Measurements from ENCODE around the gene PBX3. TPM values are rescaled to one million over a fixed set of nuclear protein-coding genes. Genes with fewer than 3 reads are reported as not detected.

PBX3 gene
- total RNA-seq, 1 donor from 2014 or later, result 37.6 TPM

DNA sequence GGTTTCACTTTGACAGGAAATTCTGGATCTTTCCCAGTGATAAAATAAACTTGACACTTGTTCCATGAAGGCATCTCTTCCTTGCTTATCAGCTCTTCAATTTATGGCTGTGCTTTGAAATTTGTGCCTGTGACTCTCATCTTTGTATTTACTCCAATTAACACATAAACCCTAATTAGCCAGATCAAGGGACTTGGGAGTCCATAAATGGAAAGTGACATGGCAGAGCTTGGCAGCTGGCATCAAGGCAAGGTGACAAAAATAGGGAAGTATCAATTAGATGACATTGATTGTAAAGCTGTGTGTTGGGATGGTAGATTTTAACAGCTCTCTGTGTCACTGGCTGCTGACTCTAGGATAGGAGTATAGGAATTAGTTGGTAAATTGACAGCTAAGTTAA lies 133.9 kb downstream of the PBX3 start:
- H3K27me3 Mint-ChIP-seq (ENCODE audit: unreplicated experiment), result no peaks in the 10 kb centered on the region
- H3K4me3 Mint-ChIP-seq (ENCODE audit: unreplicated experiment), result no peak overlapping the region
- DNase-seq (ENCODE audit: low spot score), result no peak
- H3K9me3 Mint-ChIP-seq (ENCODE audit: unreplicated experiment), result no peaks in the 10 kb centered on the region
- H3K36me3 Mint-ChIP-seq (ENCODE audit: low read depth, unreplicated experiment), result no peaks in the 10 kb centered on the region
- TF ChIP-seq, protein P1, sequence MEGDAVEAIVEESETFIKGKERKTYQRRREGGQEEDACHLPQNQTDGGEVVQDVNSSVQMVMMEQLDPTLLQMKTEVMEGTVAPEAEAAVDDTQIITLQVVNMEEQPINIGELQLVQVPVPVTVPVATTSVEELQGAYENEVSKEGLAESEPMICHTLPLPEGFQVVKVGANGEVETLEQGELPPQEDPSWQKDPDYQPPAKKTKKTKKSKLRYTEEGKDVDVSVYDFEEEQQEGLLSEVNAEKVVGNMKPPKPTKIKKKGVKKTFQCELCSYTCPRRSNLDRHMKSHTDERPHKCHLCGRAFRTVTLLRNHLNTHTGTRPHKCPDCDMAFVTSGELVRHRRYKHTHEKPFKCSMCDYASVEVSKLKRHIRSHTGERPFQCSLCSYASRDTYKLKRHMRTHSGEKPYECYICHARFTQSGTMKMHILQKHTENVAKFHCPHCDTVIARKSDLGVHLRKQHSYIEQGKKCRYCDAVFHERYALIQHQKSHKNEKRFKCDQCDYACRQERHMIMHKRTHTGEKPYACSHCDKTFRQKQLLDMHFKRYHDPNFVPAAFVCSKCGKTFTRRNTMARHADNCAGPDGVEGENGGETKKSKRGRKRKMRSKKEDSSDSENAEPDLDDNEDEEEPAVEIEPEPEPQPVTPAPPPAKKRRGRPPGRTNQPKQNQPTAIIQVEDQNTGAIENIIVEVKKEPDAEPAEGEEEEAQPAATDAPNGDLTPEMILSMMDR (IDR thresholded peaks at IDR 0.05; ENCODE audit: unreplicated experiment), result no peak
- H3K27ac Mint-ChIP-seq (ENCODE audit: unreplicated experiment), result no peak overlapping the region
- no peaks in the 10 kb centered on the region for H3K4me1 Mint-ChIP-seq (ENCODE audit: unreplicated experiment)

DNA sequence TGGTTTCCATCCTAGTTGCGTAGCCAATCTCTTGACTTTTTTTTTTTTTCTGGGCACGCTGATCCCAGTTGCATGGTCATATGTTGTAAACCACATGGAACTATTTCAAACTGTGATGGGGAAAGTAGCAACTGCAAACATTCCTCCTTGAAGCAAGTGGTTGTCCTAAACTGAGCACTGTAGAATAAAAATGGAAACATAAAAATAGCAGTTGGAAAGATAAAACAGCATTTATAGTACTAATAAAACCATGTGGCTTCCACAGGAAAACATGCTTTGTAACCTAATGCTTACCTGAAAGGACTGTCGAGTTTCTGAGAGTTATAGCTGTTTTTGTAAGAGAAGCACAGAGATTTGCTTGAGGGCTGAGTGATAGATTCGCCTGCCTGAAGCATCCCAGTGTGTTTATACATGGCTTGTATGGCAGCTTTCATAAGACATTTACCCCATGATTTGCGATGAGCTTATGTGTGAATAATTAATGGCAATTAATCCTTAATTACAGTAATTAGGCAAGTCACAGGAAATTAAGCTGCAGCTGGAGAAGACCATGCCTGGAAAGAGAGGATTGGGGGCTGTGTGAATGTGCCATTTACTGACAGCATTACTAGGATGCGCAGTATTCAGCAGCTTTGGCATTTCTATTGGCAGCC lies 136.5 kb downstream of the PBX3 start:
- Mint-ChIP-seq H3K4me1 (ENCODE audit: unreplicated experiment) (peaks cover 4% of the 10 kb centered on the region), H3K4me3 (ENCODE audit: unreplicated experiment) (no peak overlapping the region), H3K36me3 (ENCODE audit: low read depth, unreplicated experiment) (no peaks in the 10 kb centered on the region), H3K27me3 (ENCODE audit: unreplicated experiment) (no peaks in the 10 kb centered on the region), H3K27ac (ENCODE audit: unreplicated experiment) (no peak overlapping the region), H3K9me3 (ENCODE audit: unreplicated experiment) (no peaks in the 10 kb centered on the region)
- DNase-seq (ENCODE audit: low spot score), result no peak
- TF ChIP-seq, protein P1 (IDR thresholded peaks at IDR 0.05; ENCODE audit: unreplicated experiment), result no peak

DNA sequence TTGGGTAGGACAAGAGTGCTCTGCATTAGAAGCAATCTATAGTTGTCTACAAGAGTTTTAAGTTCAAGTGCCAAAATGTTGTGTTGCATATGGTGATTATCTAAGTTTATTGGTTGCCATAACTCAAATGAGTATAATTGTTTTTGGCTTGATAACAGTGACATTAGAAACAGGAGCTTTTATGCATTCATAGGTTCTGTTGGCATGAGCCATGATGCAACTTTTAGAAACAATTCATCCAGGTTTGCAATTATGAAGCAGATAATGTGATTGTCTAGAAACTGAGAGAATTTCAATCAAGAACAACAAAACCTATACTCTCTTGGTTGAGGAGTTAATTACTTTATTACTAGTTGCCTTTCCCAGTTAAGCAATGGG lies 137.0 kb downstream of the PBX3 start:
- peaks cover 5% of the 10 kb centered on the region for H3K4me1 Mint-ChIP-seq (ENCODE audit: unreplicated experiment)
- TF ChIP-seq, protein P1 (IDR thresholded peaks at IDR 0.05; ENCODE audit: unreplicated experiment), result no peak
- peaks cover 2% of the 10 kb centered on the region for H3K27me3 Mint-ChIP-seq (ENCODE audit: unreplicated experiment)
- DNase-seq (ENCODE audit: low spot score), result no peak
- no peaks in the 10 kb centered on the region for H3K9me3 Mint-ChIP-seq (ENCODE audit: unreplicated experiment)
- no peak overlapping the region for H3K27ac Mint-ChIP-seq (ENCODE audit: unreplicated experiment)
- H3K4me3 Mint-ChIP-seq (ENCODE audit: unreplicated experiment), result no peak overlapping the region
- H3K36me3 Mint-ChIP-seq (ENCODE audit: low read depth, unreplicated experiment), result no peaks in the 10 kb centered on the region

DNA sequence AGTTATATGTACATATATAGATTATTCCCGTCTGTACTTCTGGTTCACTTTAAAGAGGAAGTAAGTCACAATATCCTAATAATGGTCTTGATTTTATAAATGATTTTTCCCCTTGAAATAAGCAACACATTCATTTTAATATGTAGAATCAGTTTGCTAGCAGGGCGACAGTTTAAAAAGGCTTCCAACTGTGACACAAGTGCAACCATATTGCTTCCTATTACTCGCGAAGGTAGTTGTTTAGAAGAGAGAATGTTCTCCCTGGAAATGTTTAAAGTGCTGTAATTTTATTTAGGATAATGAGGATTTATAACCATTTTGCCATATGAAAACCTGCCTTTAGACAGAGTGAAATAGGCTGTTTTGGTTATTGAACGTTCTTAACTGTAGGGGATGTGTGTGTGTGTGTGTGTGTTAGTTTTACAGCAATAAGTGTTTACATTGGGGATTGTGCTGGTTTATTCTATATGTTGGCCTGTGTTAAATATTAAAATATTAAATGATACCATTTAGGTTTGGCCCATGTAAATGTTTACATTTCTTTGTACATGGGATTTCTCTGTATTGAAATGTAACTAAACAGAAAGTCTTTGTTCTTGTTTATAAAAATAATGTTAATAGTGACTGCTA lies 138.3 kb downstream of the PBX3 start:
- H3K27me3 Mint-ChIP-seq (ENCODE audit: unreplicated experiment), result peaks cover 2% of the 10 kb centered on the region
- H3K4me3 Mint-ChIP-seq (ENCODE audit: unreplicated experiment), result no peak overlapping the region
- H3K4me1 Mint-ChIP-seq (ENCODE audit: unreplicated experiment), result peaks cover 7% of the 10 kb centered on the region
- no peak for DNase-seq (ENCODE audit: low spot score)
- TF ChIP-seq, protein P1 (IDR thresholded peaks at IDR 0.05; ENCODE audit: unreplicated experiment), result no peak
- no peak overlapping the region for H3K27ac Mint-ChIP-seq (ENCODE audit: unreplicated experiment)
- no peaks in the 10 kb centered on the region for H3K9me3 Mint-ChIP-seq (ENCODE audit: unreplicated experiment)
- no peaks in the 10 kb centered on the region for H3K36me3 Mint-ChIP-seq (ENCODE audit: low read depth, unreplicated experiment)

DNA sequence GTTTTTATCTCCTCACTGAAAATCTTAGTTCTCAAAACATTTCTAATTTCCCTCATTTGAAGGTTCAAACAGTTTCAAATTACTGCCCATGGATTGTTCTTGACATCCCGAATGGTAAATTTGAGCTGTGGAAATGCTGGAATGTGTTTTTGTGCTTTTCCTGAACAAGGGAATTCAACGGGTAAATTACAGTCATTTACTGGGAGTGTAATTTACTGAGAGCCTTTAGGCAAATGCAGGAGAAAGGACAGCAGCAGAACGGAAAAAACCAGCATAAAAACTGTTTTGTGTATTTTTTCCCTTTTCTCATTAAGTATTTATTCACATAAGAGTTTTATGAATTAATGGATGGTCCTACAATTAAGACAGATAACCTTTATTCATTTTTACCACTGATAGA lies 139.2 kb downstream of the PBX3 start:
- Mint-ChIP-seq H3K27ac (ENCODE audit: unreplicated experiment) (no peak overlapping the region), H3K9me3 (ENCODE audit: unreplicated experiment) (no peaks in the 10 kb centered on the region), H3K36me3 (ENCODE audit: low read depth, unreplicated experiment) (no peaks in the 10 kb centered on the region), H3K27me3 (ENCODE audit: unreplicated experiment) (peaks cover 2% of the 10 kb centered on the region), H3K4me3 (ENCODE audit: unreplicated experiment) (no peak overlapping the region), H3K4me1 (ENCODE audit: unreplicated experiment) (peaks cover 7% of the 10 kb centered on the region)
- TF ChIP-seq, protein P1 (IDR thresholded peaks at IDR 0.05; ENCODE audit: unreplicated experiment), result no peak
- no peak for DNase-seq (ENCODE audit: low spot score)

All from endothelial cell (in vitro differentiated cells).